DMS53 treated with DMSO at 0.1 percent for 48 hours (cell line): Measurements from ENCODE around the gene AFTPH.

Experiments used
- DNase-seq: peaks from one replicate; lab custom pipeline; 2025; ENCODE audit not compliant: unreplicated experiment; lab: John Stamatoyannopoulos, UW

Gene AFTPH

DNA sequence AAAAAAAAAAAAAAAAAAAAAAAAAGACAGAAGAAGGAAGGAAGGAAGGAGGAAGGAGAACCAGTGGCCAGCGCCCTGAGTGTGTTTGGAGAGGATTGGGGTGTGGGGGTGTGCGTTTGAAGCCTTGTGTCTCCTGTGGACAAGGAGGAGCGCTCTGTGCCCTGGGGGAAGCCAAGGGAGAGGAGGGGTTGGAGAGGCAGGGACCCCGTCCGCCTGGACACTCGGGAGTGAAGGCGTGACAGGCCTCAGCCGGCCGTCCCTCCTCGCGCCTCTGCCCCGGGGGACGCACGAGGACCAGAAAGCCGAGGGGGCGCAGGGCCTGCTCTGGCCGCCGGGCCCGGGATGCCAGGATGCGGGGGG is 84.7 kb downstream of the AFTPH start:
- DNase-seq = no peak

DNA sequence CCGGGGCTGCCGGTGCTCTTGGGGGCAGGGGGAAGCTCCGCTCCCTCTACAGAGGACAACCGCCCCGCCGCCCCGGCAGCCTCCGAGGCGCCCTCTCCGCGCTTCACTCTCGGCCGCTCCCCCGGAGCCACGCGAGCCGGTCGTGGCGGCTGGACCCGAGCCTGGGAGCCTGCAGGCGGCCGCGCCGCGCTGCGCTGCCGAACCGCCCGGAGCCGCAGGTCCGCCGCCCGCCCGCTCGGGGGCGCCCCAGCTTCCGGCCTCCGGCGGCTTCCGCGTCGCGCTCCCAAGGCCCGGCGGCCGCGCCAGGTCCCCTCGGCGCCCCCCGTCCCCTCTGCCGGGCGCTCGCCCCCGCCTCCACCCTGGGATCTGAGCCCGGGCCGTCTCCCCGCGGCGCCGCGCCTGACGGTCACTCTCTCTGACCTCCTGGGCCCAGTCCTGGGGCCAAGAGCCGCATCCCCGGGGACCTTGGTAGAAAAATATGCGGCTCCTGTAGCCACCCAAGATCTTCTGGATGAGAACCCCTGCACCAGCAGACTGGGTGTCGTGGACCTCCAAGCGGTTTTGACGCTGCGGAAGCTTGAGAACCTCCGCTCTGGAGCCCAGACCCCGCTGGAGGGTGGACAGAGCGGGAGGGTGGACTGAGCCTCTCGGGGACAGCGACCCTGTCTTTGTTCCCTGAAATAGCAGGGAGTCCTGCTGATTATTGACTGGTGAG is 85.3 kb downstream of the AFTPH start:
- DNase-seq = peak; percentile 42

GRCh38 chr2:64609942-64610281 is 85.8 kb downstream of the AFTPH start:
- no peak for DNase-seq

GRCh38 chr2:64610316-64610855 is 86.3 kb downstream of the AFTPH start:
- DNase-seq = no peak

- no peak for DNase-seq
These were observed 88.6 kb downstream of the AFTPH start for GRCh38 chr2:64612575-64613195.

DNA sequence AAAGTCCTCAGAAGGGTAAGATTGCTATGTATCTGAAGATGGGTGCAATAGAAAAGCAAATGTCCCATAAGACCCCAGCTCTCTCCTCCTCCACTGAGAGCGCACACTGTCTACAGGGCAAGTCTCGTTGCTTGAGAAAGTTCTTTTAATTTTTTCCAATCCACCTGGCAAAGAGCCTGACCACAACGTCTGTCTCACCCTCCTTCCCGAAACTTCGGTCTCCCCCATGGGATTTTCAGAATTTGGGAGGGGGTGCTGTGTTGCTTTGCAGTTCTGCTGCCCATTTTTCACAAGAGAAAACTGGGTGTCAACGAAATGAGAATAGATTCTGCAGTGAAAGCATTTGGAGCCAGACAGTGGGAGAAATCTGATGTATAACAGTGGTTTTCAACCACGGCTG is 89.1 kb downstream of the AFTPH start:
- no peak for DNase-seq

GRCh38 chr2:64615192-64615763 is 91.2 kb downstream of the AFTPH start:
- no peak for DNase-seq

GRCh38 chr2:64615844-64616536 is 91.9 kb downstream of the AFTPH start:
- no peak for DNase-seq

- DNase-seq = no peak
These were observed 93.6 kb downstream of the AFTPH start for GRCh38 chr2:64617631-64618151.

- DNase-seq = no peak
These were observed 96.5 kb downstream of the AFTPH start for GRCh38 chr2:64620661-64621060.

DNA sequence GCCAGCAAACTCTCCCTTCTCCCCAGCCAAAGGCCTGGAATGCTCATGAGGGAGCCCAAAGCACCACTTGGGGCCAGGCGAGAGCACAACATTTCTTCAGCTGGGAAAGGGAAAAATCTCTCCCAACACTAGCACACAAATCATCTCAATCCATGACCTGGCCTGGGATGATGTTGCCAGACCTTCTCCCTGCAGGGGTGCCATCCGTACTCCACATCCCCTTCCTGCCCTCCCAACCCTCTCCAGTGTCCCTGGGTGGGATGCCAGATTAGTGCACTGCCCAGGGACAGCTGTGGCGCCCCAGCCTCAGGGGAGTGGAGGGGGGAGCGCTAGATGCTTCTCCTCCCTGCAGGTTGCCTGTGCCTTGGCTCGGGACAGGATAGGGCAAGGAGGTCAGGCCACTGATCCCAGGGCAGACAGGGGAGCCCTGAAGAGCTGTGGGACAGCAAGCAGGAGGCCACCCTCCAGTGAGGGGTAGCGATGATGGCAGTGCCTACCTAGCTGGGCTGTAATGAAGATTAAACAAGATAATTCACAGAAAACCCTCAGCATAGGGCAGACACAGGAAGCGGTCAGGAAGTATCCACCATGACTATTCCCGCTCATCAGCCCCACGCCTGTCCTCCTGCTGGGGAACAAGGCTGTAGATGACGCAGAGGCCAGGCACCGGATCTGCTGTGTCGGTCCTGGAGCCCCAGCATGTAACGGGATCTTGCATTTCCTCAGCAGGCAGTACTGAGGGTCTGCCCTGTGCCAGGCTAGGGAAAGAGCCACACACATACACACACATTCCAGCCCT is 98.5 kb downstream of the AFTPH start:
- DNase-seq = no peak

DNA sequence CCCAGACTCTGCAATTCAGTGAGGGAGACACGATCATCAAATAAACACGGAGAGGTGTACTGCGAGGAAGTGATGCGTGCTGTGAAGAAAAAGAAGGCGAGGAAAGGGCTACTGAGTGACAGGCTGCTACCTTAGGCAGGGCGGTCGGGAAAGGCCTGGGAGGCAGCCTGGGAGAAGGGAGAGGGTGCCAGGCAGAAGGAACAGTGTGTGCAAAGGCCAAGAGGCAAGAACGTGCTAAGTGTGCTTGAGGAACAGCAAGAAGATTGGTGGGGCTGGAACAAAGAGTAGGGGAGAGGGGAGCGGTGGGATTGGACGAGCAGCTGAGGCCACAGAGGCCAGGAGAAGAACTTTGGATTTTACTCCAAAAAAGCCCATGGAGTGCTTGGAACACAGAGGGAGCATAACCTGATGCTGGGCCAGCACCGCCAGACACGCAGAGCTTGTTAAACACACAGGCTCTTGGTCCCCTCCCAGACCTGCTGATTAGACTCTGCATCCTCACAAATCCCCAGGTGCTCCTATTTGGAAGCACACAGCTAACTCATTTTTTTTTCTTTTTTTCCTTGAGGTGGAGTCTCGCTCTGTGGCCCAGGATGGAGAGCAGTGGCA is 99.2 kb downstream of the AFTPH start:
- no peak for DNase-seq

- no peak for DNase-seq
These were observed 100.0 kb downstream of the AFTPH start for GRCh38 chr2:64624108-64624610.

DNA sequence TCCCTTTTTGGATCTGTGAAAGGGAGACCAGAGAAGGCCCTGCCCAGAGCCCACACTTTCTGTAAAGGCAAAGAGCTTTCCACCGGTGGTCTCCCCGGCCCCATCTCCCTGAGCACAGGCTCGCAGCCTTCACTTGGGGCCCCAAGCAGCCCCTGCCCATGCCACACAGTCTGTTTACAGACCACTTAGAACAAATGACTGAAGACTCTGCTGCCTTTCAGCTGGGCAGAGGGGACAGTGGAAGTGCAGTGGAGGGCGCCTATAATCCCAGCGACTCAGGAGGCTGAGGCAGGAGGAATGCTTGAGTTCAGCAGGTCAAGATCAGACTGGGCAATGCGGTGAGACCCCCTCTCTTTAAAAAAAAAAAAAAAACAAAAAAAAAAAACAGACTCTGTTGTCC is 100.7 kb downstream of the AFTPH start:
- DNase-seq = no peak

DNA sequence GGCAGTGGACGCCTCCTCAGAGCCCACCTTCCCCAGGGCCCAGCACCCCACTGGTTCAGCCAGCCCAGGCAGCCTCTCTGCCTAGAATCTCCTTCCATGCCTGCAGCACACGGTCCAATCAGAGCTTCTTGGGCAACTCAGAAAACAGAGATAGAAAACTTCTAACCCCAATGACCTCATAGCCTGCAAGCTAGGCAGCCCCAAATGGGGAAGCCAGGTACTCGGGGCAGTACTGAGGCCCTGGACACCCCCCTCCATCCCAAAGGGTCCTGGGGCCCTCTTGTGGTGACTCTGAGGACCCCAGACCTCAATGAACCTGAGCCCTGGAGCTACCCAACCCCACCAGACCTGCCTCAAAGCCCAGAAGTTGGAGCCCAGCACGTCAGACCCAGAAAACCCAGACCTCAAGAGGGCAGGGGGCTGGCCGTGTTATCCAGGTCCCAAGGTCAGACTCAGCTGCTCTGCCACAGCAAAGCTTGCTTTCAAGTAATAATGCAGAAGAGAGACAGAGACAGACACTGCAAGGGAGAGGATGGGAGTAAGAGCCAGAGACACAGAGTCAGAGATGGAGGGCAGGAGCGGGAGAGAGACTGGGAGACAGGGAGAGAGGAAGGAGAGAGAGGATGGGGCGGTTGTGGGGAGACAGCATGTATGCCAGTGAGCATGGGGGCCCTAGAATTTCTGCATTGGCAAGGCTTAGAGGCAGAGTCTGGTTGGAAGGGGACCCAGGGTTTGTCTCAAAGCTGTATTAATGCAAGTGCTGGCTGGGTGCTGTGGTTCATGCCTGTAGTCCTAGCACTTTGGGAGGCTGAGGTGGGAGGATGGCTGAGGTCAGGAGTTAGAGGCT is 101.4 kb downstream of the AFTPH start:
- DNase-seq = no peak

GRCh38 chr2:64626146-64626809 is 102.2 kb downstream of the AFTPH start:
- DNase-seq = no peak

- no peak for DNase-seq
These were observed 103.0 kb downstream of the AFTPH start for GRCh38 chr2:64626963-64627760.
